Panc1 (cell line): ENCODE results near the gene TMC3. TPM values are rescaled to one million over a fixed set of nuclear protein-coding genes. Genes with fewer than 3 reads are reported as not detected.

Source experiments
- ATAC-seq: fragments of 200-7000 bp; cut with Tn5 transposase; 2 replicates; pipeline ENCODE4 v1.9.1; 2020; ENCODE audit warnings: mild to moderate bottlenecking, moderate library complexity
- BruUV-seq: library from RNA; stranded (reverse); fragments of 400-500 nt; replicated peaks from 2 replicates; lab custom pipeline; 2021; lab: Mats Ljungman, UMichigan
- CTCF ChIA-PET: fragments of 300-600 bp; sonication (Branson Sonifier 250); formaldehyde crosslinking; loops from one replicate; lab custom pipeline; 2022; ENCODE audit warnings: antibody characterized with exemption; lab: Charles Lee
- POLR2A ChIA-PET: fragments of 300-600 bp; sonication (Branson Sonifier 250); formaldehyde crosslinking; loops from one replicate; lab custom pipeline; 2022; ENCODE audit warnings: antibody characterized with exemption; lab: Charles Lee
- DNase-seq: peaks from one replicate; pipeline ENCODE4 v3.0.0-alpha.2; 2010; ENCODE audit warnings: low read depth, low spot score
- H3K27ac ChIP-seq: 2 replicates; pipeline ENCODE4 v1.5.1; 2011; ENCODE audit warnings: mild to moderate bottlenecking, low read length, inconsistent platforms
- H3K27me3 ChIP-seq: fragments of 200-500 bp; sonication (Bioruptor generic); 2 replicates; pipeline ENCODE4 v1.6.0; 2014; ENCODE audit warnings: low read length, inconsistent platforms; ENCODE audit not compliant: control insufficient read depth, insufficient read depth
- H3K36me3 ChIP-seq: fragments of 200-500 bp; sonication (Bioruptor generic); 2 replicates; pipeline ENCODE4 v1.5.1; 2014; ENCODE audit warnings: inconsistent platforms, mild to moderate bottlenecking, low read length, moderate library complexity; ENCODE audit not compliant: control insufficient read depth, insufficient read depth
- H3K4me1 ChIP-seq: 2 replicates; pipeline ENCODE4 v1.5.1; 2011; ENCODE audit warnings: inconsistent platforms, mild to moderate bottlenecking, low read length, moderate library complexity; ENCODE audit not compliant: control insufficient read depth, insufficient read depth
- H3K4me3 ChIP-seq, 2 experiments: 2 replicates each; pipeline ENCODE4 v1.5.1; 2011 to 2012; ENCODE audit warnings: low read depth in 2 of 2, low read length in 2 of 2, mild to moderate bottlenecking in 2 of 2, inconsistent platforms in 1 of 2, moderate library complexity in 1 of 2
- H3K9me3 ChIP-seq: fragments of 200-500 bp; sonication (Bioruptor generic); 2 replicates; pipeline ENCODE4 v1.5.1; 2014; ENCODE audit warnings: low read depth, mild to moderate bottlenecking, inconsistent platforms, low read length, moderate library complexity; ENCODE audit not compliant: control insufficient read depth, insufficient read depth
- CTCF ChIP-seq: fragments of 450-650 bp; IDR thresholded peaks from 2 replicates; pipeline ENCODE4 v1.5.1; 2017; ENCODE audit warnings: mild to moderate bottlenecking
- POLR2AphosphoS5 ChIP-seq: IDR thresholded peaks from 2 replicates; pipeline ENCODE4 v1.6.1; 2012; ENCODE audit warnings: mild to moderate bottlenecking, low read depth, low read length, moderate library complexity
- REST ChIP-seq, 2 experiments: IDR thresholded peaks; 2 replicates each; pipeline ENCODE4 v1.6.1; 2011 to 2012; ENCODE audit warnings: low read depth in 2 of 2, control low read depth in 1 of 2, low read length in 1 of 2, mild to moderate bottlenecking in 1 of 2, moderate library complexity in 1 of 2; ENCODE audit not compliant: insufficient read depth in 1 of 2
- SIN3A ChIP-seq: IDR thresholded peaks from 2 replicates; pipeline ENCODE4 v1.6.1; 2012; ENCODE audit warnings: low read depth, mild to moderate bottlenecking, low read length, moderate library complexity, borderline replicate concordance; ENCODE audit not compliant: insufficient read depth
- TCF7L2 ChIP-seq: IDR thresholded peaks from 2 replicates; pipeline ENCODE4 v1.6.1; 2011; ENCODE audit warnings: mild to moderate bottlenecking, low read depth, low read length, inconsistent platforms
- in situ Hi-C: cut with HindIII; loops from 2 replicates; pipeline ENCODE4 v1.10.0; 2016; ENCODE audit warnings: low sequenced_read_pairs, low pct_unique_long_range_greater_than_20kb
- intact Hi-C: fragments of 100-400 bp; cut with micrococcal nuclease; formaldehyde crosslinking; loops from one replicate; pipeline ENCODE4 v1.10.0; 2022; ENCODE audit not compliant: unreplicated experiment
- total RNA-seq: library from RNA; stranded (reverse); gene quantifications from one replicate; pipeline ENCODE4 v1.2.1, GENCODE V29; 2021; ENCODE audit not compliant: unreplicated experiment

The TMC3 gene
- total RNA-seq, 1 experiment from 2014 or later: not detected

GRCh38 chr15:81329446-81329845, 44.6 kb downstream of the TMC3 start:
- POLR2A ChIA-PET: interaction anchor here (0.7 kb wide), 1 partner anchor 509 kb away, joined by 3 read pairs; no protein-coding TSS in a partner anchor

GRCh38 chr15:81327516-81327915, 46.5 kb downstream of the TMC3 start:
- Histone ChIP-seq H3K4me1 (0 out of 2 replicates have a peak, but pooled peaks cover 3% of the 10 kb centered on the region), H3K27ac (no peak overlapping the region), H3K36me3 (no peaks in the 10 kb centered on the region; the same call in 1 of the 2 replicates), H3K4me3 (no peak overlapping the region), H3K9me3 (no peaks in the 10 kb centered on the region), H3K27me3 (no peaks in the 10 kb centered on the region)
- intact Hi-C loops (no loop called here), in situ Hi-C loops (no loop called here)
- no peak for ATAC-seq
- TF ChIP-seq CTCF: no peak
- no peak for DNase-seq
- POLR2A ChIA-PET: no interaction called here
- BruUV-seq: no TSS peak
- CTCF ChIA-PET: interaction anchor here (1.5 kb wide), 1 partner anchor 61 kb away, joined by 3 read pairs; no protein-coding TSS in a partner anchor

More at GRCh38 chr15:81329446-81329845, 44.6 kb downstream of the TMC3 start:
- DNase-seq: no peak
- in situ Hi-C loops (no loop called here), intact Hi-C loops (no loop called here)
- no TSS peak for BruUV-seq
- H3K4me3 ChIP-seq: no peak overlapping the region
- CTCF ChIA-PET: no interaction called here
- H3K27ac ChIP-seq: no peak overlapping the region
- no peaks in the 10 kb centered on the region for H3K4me1 ChIP-seq
- H3K36me3 ChIP-seq: no peaks in the 10 kb centered on the region
- no peak for ATAC-seq
- no peaks in the 10 kb centered on the region for H3K9me3 ChIP-seq
- no peaks in the 10 kb centered on the region for H3K27me3 ChIP-seq
- TF ChIP-seq TCF7L2 (no peak), SIN3A (no peak), CTCF (no peak), POLR2AphosphoS5 (no peak), REST (IDR thresholded peaks at IDR 0.05; ENCODE audit: insufficient read depth in 1 of 2, low read depth in 2 of 2, low read length in 1 of 2) (no peak)
